AG08396 (cell line): ENCODE measurements around the gene FOXN4.

ENCODE experiments used
- DNase-seq: peaks from one replicate; pipeline ENCODE4 v3.0.0; 2012; ENCODE audit warnings: low spot score, mixed read lengths

Gene FOXN4

DNA sequence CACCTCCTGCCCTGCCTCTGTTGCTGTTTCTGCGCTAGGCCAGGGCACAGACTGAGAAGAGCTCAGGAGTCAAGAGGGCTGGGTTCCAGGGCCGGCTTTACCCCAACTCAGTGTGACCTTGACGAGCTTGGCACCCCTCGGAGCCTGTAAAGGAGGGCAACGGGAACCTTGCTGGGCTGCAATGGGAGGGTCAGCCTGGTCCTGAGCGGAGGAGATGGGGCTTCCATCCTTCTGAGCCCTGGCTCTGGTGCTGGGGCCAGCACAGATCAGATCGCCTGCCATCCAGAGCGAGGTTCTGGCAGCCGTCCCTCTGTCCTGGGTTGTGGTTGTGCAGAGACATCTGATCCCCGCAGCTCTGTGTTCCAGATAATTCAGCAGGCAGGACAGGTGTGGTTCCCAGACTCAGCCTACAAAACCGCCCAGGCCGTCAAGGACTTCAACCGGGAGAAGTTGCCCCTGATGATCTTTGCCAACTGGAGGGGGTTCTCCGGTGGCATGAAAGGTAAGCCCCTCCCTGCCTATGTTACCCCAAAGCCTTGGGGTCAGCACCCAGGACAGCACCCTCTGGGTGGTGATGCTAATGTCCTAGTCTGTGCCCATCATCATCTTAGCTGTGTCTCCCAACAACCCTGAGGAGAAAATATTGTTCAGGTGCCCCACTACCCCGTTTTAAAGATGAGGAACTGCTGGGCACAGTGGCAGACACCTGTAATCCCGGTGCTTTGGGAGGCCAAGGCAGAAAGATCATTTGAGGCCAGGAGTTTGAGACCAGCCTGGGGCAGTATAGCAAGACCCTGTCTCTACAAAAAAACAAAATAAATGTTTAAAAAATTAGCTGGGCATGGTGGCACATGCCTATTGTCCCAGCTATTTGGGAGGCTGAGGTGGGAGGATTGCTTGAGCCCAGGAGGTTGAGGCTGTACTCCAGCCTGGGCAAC is 50.2 kb downstream of the FOXN4 start:
- no peak for DNase-seq

DNA sequence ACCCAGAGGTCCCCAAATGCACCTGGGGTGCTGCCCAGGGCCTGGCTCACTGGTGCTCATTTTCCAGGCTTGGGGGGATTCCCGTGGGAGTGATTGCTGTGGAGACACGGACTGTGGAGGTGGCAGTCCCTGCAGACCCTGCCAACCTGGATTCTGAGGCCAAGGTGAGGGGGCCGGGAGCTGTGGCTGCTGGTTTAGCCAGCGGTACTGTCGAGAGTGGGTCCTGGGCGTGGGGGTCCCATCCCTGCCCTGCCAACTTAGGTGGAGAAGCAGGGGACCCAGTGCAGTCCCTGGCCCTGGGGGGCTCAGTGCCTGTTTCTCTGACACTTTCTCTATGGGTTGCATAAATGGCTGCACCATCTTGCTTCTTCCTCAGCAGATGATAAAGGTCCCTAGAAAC is 50.9 kb downstream of the FOXN4 start:
- DNase-seq, result no peak

DNA sequence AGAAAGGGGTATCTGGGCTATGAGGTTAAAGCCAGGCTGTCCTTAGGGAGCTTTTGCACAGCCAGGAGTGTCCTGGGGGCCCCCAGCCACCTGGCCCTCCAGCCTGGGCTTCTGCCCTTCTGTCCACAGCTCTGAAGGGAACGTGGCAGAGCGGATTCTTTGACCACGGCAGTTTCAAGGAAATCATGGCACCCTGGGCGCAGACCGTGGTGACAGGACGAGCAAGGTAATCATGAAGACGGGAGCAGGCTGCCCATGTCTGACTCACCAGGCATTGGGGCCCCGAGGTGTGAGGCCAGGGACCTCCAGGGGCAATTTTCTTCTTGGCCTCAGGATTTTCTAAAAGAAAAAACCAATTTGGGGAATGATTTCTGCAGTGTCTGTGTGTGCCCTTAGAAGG is 53.1 kb downstream of the FOXN4 start:
- DNase-seq, result no peak

DNA sequence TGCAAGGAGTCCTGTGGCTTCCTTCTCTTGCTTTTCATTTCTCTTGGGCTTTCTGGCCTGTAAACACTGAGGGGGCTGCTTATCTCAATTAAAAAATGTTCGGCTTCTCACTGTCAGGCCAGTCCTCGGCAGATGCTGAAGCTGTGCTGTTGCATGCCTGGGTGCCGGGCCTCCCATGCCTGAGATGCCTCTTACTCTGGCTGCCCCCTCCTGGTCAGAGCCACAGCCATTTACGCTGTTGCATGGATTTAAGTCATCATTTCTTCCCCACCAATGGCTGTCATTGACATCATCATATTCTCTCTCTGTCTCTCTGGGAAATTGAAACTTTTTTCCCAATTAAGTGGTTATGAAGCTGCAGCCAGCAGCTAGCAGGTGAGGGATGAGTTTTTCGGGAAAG is 53.7 kb downstream of the FOXN4 start:
- no peak for DNase-seq

DNA sequence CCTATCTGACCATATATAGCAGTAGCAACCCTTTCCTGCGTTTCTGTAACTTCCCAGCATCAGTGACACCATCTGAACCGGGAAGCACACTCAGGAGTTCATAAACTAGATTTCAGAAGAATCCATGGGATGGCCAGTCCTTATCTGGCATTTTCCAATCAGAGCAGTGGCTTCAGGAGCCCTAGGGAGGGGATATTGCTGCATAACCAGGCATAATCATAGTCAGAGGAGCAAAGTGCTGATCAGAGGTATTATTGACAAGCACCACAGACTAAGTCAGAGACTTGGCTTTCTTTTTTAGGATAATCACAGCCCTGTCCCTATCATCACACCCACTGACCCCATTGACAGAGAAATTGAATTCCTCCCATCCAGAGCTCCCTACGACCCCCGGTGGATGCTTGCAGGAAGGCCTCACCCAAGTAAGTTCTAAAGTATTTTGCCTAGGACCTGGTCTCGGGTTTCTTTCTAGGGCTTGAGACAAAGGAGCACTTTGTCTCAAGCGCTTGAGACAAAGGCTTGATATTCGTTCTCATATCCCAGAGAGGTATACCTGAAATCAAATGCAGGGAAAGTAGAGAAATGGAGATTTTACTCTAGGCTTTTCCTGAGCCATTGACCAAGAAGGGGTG is 55.1 kb downstream of the FOXN4 start:
- DNase-seq, result no peak

DNA sequence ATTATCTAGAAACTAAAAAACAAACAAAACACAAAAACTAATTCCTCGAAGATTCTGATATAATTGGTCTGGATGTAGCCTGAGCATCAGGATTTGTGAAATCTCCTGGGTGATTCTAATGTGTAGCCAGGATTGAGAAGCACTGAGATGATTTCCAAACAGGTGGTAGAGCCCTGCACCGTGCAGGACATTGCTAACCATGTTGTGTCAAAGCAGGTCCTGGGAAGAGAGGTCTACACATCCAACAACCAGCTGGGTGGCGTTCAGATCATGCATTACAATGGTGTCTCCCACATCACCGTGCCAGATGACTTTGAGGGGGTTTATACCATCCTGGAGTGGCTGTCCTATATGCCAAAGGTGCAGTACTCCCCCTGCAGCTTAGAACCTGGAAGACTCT is 56.3 kb downstream of the FOXN4 start:
- DNase-seq, result no peak

DNA sequence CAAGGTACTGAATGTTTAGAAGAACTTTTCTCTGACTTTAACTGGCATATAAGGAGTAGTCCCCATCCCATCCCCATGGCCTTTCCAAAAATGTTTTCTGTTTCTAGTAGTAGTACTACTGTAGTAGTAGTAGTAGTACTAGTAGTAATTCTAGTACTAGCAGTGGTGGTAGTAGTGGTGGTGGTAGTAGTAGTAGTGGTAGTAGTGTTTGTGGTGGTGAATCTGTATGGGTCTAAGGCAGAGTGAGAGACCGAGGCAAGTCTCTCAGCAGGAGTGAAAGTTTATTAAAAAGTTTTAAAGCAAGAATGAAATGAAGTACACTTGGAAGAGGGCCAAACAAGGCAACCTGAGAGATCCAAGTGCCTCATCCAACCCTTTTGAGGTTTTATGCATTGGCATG is 58.6 kb downstream of the FOXN4 start:
- DNase-seq, result no peak

DNA sequence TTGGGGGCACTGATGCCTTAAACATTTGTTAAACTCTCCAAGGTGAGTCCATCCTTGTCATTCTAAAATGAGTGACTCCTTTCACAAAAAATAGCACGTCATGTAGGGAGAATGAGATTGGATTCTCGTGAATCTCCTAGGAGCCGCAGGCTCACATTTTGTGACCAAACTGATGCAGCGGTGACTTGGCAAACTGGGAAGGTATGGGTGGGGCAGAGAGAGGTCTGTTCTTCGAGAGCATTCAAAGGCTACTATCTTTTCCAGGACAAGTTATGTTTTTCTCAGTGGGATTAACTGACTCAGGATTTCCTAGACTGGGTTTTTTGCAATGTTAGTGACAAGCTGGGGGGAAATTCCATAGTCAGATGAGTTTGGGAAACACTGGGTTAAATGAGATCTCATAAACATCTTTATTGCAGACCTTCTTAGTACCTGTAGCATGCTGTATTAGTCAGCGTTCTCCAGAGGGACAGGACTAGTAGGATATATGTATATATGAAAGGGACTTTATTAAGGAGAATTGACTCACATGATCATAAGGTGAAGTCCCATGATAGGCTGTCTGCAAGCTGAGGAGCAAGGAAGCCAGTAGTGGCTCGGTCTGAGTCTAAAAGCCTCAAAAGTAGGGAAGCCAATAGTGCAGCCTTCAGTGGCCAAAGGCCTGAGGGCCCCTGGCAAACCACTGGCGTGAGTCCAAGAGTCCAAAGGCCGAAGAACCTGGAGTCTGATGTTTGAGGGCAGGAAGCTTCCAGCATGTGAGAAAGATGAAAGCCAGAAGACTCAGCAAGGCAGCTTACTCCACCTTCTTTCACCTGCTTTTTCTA is 61.0 kb downstream of the FOXN4 start:
- DNase-seq, result no peak

DNA sequence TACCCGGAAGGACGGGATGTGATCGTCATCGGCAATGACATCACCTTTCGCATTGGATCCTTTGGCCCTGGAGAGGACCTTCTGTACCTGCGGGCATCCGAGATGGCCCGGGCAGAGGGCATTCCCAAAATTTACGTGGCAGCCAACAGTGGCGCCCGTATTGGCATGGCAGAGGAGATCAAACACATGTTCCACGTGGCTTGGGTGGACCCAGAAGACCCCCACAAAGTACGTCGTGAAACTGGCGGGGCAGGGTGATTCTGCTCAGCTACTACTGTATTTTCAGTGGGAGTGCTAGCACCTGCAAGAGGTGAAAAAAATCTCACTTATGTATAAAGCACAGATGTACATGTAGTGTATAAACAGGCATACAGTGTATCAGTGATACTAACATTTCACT is 62.9 kb downstream of the FOXN4 start:
- DNase-seq, result no peak

DNA sequence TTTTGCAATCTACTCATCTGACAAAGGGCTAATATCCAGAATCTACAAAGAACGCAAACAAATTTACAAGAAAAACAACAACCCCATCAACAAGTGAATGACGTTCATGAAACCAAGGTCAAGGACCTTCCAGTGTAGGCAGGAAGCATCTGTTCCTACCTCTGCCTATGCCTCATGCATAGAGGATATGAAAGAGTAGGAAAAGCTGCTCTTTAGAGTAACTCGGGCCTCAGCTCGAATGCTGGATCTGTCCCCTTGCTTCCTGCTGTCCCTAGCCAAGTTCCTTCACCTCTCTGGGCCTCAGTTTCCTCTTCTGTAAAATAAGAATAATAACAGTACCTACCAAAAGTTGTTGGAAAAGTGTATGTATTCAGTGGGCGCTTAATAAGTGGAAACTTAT is 65.0 kb downstream of the FOXN4 start:
- no peak for DNase-seq

DNA sequence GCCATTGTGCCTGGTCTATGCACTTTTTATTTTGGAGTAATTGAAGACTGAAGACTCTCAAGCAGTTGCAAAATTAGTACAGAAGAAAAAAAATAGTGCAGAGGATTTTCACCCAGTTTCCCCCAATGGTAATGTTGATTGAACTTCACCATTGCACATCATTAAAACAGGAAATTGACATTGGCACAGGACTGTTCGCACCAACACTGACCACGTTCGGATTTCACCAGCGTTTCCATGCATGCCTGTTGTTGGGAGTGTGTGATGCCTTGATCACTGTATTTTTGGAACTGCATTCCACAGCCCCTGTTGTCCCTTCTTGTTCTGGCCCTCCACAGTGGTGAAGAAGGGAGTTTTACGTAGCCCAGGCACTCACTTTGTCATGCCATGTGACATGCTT is 67.1 kb downstream of the FOXN4 start:
- no peak for DNase-seq

DNA sequence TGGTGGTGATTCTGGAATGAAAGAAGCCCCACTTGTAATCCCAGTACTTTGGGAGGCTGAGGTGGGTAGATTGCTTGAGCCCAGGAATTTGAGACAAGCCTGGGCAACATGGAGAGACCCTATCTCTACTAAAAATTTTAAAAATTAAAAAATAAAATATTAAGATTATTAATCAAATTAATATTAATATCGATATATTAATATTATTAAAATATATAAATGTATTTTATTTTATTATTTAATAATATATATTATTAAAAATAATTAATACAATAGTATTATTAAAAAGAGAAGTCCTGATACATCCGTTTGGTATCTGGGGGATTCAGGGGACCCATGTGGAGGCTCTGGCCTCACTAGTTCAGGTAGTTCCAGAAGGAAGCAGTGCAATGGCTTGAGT is 68.7 kb downstream of the FOXN4 start:
- DNase-seq, result no peak

DNA sequence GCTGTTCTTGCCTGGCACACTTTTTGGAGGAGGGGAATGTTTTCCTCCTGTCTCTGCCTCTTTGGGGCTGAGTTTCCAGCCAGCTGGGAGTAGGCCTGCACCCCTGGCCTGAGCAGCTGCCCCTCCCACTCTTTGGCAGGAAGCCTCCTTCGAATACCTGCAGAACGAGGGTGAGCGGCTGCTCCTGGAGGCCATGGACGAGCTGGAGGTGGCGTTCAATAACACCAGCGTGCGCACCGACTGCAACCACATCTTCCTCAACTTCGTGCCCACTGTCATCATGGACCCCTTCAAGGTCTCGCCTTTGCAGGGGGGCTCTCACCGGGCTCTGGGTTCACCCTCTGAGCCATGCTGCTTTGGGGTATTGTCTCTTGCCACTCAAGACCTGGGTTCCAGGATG is 69.4 kb downstream of the FOXN4 start:
- DNase-seq, result no peak

DNA sequence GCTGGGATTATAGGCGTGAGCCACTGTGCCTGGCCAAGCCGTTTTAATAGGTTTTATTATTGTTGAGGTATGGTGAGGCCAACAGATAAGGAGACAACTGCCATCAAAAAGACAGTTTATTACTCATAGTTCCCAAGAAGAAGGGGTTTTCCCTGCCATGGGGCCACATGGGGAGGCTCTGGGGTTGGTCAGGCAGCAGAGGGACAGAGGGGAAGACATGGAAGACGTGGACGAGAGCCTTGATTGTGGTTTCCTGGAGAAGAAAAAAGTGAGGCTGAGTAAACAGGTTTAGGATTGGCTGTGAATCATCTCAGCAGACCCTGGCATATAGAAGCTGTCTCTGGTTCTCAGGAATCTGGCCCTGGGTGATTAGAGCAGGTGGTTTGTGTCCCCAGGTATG is 69.9 kb downstream of the FOXN4 start:
- no peak for DNase-seq

DNA sequence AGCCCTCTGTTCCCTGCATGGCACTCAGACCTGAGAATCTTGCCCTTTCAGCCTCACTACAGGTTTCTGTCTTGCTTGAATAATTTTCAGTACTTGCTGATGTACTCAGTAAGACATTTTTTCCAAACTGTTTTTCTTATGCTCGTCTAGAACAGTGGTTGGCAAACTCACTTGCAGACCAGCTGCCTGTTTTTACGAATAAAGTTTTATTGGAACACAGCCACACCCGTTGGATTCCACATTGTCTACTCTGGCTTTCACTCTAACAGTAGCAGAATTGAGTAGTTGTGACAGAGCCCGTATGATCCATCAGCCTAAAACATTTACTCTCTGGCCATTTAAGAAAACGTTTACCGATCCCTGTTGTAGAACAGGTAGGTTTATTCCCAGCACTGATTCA is 72.8 kb downstream of the FOXN4 start:
- DNase-seq, result no peak

DNA sequence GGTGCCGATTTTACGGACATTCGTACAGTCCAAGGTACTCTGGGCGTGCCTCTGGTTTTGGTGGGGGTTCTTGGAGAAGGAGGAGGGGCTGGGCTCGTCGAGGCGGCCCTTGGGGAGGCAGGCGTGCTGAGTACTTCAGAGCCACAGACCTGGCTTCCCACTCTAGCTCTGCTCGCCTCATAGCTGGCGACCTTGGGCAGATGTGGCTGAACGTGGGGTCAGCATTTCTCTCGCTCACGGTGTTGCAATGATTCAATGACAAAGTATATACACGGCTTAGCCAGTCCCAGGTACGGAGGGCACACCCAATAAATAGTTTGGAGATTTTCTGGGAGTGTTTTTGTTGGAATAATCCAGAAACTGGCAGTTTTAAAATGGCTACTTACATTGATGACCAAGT is 75.1 kb downstream of the FOXN4 start:
- DNase-seq, result no peak

DNA sequence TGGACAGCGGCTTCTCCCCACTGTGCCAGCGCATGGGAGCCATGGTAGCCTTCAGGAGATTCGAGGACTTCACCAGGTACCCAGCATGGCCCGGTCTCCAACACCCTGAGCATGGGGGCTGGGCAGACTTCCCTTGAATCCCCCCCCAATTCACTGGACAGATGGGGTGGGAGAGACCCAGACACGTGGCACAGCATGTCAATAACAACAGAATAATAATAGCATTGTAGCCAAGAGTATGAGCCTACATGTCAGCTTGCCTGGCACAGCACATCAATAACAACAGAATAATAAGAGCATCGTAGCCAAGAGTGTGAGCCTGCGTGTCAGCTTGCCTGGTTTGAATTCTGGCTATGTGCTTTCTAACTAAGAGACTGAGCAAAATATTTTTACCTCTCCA is 76.4 kb downstream of the FOXN4 start:
- no peak for DNase-seq

DNA sequence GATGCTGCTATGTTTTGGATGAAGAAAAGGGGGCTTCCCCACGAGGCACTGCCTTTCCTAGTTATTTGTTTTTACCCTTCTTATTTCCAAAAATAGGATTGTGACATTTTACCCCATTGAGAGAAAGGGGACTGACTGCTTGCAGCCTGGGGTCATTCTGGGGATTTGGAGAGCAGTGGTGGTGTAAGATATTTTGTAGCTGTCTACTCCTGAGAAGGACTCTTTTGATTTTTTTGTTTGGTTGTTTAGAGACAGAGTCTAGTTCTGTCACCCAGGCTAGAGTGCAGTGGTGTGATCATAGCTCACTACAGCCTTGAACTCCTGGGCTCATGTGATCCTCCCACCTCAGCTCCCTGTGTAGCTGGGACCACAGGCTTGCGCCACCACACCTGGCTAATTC is 78.9 kb downstream of the FOXN4 start:
- no peak for DNase-seq

DNA sequence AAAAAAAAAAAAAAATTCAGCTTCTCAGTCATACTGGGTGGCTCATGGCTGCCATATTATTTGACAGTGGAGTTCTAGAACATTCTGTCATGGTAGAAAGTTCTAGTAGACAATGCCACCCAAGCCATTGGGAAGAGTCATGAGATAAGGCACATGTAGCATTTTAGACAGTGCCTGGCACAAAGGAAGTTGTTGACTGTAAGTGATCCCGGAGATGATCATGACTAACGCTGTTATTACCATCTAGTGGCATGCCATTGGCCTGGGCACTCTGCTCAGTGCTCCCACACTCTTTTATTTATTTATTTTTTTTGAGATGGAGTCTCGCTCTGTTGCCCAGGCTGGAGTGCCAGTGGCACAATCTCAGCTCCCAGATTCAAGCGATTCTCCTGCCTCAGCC is 80.4 kb downstream of the FOXN4 start:
- DNase-seq, result no peak
